ENCODE results near the gene ADRA2C.
"Not testable (repeated sequence)": the region's sequence is repeated elsewhere in the genome, so short reads cannot be mapped to it uniquely, and the experiment has no call there.

Gene ADRA2C

DNA sequence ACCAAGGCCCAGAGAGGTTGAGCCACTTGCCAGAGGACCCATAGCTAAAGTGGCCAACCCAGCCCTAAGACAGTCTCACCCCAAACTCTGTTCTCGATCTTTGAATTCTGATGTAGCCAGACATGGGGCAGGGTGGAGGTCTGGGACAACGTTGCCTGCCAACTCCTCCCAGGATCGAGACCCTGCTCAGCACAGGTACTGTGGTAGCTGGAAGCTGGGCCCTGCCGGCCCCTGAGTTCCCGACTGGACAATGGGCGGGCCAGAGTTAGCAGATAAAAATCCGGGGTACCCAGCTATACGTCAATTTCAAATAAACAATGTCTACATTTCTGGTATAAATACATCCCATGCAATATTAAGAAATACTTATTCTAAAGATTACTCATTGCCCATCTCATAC is 35.3 kb downstream of the ADRA2C start:
- DNase-seq = no peak

DNA sequence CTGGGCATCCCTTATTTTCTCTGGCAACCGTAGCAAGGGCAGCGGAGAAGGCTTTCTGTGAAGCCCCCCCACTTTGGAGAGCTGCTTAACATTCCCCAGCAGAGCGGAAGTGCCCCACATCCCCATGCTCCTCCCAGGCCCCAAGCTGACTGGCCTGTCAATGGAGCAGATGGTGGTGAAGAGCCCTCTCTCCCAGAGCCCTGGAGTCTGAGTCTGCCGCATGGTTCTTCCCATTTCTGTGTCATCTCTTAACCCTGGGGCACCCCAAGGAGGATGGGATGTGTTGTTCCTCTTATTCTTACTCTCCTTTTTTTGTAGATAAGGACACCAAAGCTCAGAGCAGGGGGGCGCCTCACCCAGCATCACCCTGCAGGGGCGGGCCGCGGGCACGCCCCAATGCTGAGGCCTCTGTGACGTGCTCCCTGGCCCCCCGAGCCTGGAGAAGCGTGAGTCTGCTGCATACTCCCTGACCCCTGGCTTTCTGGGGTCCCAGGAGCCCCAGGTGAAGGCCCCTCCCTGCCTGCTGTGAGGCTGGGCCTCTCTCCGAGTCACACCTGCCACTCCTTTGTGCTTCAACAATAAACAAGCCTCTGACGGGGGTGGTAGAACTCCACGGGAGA is 35.9 kb downstream of the ADRA2C start:
- DNase-seq = no peak

DNA sequence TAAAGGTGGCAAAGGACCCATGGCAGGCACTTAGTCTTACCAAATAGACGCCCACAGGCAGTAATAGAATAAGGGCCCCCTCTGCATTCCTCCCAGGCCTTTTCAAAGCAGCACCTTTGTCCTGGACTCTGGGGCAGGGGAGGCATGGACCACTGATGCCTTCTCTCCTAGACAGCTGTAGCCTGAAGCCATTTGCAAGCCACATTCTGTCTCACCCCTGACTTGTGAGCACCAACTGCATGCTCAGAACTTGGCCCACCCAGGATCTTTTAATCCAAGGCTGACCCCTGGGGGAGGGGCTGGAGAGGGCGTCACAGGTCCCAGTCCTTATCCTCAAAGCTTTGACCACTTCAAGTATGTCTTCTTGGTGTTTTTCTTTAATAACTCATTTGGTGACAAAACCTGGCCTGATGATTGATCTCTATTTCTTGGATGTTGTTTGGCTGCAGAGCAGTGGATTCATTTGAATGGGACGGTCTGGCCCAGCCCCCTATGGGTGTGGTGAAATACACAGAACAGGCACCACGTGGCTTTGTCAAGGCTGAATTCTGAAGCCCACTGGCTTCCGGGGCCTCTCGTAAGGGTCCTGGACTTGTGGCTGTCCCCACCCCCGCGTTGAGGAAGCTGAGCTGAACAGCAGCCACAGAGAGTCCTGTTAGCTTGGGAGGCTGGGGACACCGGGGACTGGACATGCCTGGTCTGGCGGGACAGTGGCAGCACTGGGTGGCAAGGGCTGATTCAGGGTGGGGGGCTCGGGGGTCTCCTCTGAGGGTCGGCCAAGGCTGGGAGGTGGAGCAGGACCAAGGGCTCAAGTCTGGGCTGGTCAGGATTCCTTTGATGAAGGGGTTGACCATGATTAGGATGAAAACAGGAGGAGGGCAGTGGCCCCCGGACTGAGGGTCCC is 36.6 kb downstream of the ADRA2C start:
- DNase-seq = no peak

DNA sequence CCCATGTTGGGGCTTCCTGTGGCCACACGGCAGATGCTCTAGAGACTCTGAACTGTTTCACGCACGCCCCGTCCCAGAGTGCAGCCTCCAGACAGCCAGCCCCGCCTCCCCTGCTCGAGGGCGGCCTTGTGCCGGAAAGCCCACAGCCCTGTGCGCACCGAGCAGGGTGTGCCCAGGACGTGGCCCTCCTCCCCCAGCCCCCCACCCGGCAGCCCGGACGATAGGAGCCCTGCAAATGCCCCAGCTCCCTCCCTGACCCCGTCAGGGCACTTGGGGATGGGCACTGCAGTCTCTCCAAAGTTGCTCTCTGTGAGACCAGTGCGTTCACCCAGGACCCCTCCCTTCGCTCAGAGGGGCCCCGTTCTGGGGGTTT is 37.3 kb downstream of the ADRA2C start:
- no peak for DNase-seq

DNA sequence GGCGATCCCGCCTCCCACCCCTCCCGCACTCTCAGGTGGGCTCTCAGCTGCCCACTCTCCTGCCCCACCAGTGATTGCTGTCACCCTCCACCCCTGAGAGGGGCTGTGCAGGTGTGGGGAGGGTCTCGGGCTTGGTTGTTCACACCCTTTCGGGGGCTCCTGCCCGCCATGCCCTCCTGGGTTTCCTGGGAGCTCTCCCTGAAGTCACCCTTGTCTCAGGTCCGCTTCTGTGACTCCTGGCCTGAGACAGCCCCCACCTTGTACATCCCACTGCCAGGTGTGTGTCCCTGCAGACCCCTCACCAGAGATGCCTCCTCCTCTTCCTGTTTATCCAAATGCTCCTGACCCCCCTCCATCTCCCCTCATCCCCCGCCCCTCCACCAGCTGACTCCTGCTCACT is 37.8 kb downstream of the ADRA2C start:
- DNase-seq = no peak

DNA sequence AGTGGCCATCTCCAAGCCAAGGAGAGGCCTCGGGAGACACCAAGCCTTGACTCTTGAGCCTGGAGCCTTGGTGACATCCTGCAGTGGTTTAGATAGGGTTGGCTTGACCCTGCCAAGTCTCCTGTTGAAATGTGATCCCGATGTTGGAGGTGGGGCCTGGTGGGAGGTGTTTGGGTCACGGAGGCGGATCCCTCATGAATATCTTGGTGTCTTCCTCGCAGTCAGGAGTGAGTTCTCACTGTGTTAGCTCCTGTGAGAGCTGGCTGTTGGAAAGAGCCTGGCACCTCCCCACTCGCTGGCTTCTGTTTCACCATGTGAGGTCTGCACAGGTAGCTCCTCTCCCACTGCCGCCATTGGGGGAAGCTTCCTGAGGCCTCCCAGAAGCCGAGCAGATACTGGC is 38.8 kb downstream of the ADRA2C start:
- DNase-seq = no peak

DNA sequence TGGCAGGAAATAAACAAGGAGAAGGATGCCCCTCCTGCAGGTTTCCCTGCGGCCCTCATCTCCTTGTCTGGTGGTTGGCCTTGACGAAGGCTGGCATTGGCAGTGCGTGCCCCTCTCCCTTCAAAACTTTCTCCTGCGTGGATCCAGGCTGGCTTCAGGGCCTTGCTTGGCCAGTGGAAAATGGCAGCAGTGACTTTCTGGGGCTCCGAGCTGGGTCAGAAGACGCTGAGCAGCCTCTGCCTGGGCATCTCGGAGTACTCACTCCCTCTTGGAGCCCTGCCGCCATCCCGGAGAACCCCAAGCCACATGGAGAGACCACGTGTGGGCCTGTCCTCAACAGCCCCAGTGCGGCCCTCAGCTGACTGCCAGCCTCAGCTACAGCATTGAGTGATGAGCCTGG is 39.5 kb downstream of the ADRA2C start:
- DNase-seq = no peak

DNA sequence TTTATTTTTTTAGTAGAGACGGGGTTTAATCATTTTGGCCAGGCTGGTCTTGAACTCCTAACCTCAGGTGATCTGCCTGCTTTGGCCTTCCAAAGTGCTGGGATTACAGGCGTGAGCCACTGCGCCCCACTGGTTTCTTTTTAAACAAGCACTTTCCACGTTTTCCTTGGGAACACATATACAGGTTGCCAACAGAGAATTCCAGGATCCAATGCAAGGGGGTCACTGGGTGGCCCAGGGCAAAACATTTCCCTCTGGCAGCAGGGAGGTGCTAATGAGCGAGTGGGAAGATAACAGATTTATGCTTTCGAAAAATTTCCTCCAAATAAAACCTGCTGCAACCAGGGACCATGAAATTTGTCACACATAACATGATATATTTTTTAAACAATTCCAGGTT is 41.1 kb downstream of the ADRA2C start:
- DNase-seq = no peak

DNA sequence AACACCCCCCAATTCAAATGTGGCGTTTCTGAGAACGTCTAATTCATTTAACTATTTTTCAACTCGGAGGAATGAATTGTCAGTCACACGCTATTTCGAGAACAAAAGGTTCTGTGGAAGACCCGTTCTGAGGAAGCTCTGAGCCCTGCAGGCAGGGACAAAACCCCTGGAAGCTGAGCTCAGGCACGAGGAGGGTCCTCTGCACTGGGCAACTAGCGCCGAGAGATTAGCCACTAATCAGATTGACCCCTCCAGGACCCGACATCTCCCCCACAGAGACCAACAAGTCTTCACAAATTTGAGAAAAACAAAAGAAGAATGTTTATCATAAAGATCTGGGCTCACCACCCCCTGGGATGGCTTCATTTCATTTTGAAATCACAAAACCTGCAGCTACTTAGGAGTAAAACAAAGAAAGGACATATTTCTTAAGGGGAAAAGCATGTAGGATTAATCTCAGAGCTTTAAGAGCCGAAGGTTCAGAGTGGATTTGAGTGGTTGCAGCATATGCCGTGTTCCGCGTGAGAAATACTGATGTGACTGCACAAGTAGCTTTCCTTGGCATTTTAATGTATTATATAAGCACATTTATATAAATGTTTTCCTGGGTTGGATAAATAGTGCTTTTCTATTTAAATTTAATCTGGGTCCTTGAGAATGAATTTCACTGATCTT is 41.8 kb downstream of the ADRA2C start:
- no peak for DNase-seq

DNA sequence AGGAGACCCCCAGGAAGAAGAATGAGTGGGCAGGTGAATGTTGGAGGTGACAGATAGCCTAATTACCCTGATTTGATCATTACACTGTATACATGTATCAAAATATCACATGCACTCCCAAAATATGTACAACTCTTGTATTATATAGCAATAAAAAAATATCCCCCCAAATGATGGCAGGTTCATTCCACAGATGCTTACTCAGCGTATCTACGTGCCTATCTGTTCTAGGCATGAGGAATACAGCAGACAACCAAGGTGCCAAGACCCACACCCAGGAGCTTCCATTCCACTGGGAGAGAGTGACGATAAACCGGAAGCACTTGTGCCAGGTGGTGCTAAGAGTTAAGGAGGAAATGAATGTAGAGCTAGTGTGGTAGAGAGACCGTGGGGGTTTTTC is 42.4 kb downstream of the ADRA2C start:
- no peak for DNase-seq

DNA sequence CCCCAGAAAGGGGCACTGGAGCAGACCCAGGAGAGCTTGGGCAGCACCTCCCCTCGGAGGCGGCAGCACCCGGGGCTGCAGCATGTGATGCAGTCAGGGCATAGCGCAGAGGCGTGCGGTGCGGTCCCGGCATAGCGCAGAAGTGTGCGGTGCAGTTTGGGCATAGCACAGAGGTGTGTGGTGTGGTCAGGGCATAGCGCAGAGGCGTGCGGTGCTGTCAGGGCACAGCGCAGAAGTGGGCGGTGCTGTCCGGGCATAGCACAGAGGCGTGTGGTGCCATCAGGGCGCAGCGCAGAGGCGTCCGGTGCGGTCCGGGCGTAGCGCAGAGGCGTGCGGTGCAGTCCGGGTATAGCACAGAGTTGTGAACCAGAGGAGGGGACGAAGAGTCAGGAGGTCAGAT is 42.8 kb downstream of the ADRA2C start:
- no peak for DNase-seq

DNA sequence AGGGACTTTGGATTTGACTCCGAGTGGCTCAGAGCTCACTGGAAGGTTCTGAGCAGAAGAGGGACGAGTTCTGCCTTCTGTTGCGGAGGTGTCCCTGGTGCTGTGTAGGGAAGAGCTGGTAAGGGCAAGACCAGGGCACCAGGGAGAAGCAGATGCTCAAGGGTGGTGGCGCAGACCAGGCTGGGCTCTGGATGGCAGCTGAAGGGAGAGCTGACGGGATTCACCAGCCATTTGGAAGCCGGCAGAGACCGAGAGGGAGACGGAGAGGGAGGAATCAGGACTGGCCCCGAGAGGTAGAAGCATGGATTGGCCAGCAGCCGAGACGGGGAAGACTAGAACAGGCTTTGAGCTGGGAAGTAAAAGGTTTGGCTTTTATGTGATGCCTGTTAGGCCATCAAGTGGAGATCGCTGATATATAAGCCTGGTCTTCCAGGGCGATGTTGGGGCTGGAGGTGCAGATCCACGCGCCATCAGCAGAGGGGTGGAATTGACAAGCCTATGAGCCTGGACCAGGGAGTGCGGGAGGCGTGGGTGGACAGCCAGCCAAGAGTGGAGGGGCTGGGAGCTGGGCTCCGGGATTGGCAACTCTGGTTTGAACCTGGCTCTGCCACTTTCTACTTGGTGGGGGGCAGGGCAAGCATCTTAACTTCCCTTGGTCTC is 43.4 kb downstream of the ADRA2C start:
- no peak for DNase-seq

DNA sequence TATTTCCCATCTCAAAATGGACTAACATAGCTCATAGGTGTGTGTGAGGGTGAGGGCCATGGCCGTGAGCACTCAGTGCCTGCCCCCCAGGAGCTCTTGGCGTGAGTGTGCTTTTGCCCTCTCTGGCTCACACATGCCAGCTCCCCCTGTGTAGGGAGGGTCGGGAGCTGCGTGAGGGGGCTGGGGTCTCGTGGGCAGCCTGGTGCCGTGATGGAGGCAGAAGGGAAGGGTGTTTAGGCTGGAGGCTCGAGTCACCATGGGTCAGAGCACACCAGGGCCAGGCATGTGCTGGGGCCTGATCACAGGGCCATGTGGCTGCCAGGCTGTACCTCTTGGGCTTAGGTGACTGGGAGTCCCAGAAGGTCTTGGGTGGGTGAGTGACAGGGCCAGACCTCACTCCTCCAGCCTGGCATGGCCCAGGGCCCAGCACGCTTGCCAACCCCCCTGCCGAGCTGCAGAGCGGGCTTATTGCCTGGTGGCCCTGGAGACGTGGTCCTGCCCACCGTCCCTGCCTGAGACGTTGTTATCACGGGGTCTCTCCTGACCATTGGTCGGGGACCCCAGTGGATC is 44.0 kb downstream of the ADRA2C start:
- DNase-seq = no peak

DNA sequence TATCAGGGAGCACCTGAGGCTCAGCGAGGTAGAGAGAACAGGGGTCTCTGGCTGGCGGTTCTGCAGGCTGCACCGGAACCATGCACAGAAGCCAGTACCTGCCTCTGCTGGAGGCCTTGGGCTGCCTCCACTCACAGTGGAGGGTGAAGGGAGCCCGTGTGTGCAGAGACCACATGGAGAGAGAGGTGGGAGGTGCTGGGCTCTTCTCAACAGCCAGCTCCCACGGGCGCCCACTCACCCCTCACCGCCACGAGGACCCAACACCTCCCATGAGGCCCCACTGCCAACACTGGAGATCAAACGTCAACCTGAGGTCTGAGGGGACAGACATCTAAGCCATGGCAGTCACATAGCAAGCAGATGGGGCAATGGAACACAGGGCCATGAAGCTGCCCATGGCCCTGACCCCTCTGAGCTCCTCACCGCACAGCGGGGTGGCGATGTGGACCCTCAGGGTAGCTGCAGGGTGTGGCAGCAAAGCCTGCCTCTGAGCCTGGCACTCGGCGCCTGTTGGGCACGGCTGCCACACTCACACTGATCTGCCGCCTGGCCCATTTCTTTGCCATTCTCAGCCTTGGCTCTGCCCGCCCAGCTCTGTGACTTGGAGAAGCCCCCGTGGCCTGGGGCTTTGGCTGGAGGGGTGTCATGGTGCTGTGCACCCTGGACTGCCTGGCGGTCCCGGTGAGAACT is 44.8 kb downstream of the ADRA2C start:
- no peak for DNase-seq

DNA sequence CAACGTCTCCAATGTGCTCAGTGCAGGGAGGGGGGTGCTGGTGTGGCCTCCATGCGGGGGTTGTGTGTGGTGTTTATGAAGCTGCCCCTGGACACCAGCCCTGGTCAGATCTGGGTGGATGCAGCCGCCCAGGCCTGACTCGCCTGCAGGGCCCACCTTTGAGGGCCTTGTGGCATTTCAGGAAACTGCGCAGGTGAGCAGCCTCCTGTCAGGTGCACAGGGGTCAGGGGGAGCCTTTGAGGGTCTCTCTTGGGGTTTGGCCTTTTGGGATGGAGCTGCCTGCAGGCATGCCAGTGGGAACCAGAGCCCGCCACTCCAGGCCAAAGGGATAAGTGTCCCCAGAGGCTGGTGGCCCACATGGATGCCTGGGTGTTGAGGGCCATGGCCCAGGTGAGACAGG is 45.4 kb downstream of the ADRA2C start:
- no peak for DNase-seq

DNA sequence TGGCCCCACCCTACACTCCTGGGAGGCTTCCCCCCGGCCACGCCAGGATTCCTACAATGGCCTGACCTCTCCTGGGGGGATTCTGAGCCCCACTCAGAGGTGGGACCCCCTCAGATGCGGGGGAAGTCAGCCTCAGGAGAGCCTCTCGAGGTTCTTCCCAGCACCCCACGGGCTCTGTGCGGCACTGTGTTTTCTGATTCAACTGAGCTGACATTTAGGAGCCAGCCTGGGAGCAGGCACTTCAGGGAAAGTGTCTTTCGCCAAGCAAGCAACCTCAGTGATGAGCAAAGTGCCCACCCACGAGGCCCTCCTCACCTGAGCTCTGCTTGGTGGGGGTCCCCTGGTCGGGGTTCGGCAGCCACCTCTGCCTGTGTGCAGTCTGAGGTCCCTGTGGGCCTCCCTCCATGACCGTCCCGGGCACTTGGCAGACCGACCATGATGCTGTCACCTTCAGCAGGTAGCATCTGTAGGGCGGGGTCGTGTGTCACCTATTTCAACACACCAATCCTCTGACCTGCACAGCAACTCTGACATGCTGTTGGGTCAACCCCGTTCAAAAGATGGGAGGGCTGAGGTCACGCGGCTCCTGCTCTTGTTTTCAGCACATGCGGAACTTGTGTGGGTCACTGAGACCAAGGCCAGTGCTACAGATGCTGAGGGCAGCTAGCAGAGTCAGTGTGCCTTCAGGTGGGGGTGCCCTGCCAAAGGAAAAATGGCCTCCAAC is 46.2 kb downstream of the ADRA2C start:
- no peak for DNase-seq

DNA sequence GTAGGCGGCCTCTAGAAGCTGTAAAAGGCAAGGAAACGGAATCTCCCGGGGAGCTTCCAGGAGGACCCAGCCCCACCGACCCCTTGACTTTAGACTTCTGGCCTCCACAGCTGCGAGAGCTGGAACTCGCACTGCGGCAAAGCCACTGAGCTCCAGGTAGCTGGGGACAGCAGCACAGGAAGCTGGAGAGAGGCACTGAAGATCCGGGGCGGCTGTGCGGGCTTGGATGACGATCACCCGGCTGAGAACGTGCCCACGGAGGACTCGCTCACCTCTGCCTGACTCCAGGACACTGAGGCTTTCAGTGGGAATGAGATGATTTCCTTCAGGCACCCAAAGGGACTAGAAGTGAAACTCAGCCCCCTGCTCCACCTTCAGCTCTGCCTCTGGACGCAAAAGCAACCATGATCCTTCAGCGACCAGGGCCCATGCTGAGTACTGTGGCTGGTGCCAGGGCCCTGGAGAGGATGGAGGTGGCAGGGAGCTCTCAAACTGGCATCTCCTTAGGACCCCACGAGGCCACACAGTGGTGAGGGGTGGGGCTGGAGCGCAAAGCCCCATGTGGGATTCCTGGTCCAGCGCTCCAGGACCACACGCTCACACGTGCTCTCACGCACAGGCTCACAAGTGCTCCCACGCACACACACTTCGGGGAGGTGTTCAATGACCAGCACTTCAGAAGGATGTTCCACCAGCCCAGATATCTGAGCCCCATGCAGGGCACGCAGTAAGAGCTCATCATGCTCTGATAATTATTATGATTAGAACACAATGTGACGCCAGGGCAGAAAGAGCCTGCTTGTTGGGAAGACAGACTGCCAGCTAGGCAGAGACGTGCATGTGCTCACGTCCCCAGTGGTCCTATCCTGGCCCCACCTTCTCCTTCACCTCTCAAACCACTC is 47.2 kb downstream of the ADRA2C start:
- DNase-seq = no peak

DNA sequence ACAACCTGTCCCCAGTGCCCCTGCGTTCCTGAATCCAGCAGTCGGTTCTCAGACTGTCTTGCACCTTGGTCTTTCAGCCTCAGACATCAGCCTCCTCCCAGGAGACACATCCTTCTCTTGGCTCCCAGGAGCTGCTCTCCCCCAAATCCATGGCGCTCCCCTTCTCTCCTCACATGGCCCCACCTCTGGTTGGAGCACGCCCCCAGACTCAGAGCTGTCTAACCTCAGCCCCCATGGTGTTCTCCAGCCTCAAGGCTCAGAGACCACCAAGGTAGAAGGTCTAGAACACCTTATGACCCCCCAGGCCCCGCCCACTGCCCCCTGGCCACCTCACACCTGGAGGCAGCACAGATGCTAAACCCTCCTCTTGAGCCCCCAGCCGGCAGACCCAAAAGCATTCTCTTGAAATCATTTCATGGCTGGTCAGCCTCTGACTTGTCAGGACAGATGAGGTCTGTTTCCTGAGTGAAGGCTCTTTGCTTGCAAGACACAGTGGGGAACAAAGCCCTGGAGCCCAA is 47.9 kb downstream of the ADRA2C start:
- no peak for DNase-seq

DNA sequence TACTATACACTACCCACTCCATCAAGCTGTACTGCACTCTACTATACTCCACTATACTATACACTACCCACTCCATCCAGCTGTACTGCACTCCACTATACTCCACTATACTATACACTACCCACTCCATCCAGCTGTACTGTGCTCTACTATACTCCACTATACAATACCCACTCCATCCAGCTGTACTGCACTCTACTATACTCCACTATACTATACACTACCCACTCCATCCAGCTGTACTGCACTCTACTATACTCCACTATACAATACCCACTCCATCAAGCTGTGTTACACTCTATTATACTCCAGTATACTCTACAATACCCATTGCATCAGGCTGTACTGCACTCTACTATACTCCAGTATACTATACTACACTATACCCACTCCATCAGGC is 48.7 kb downstream of the ADRA2C start:
- not testable (repeated sequence) for DNase-seq

DNA sequence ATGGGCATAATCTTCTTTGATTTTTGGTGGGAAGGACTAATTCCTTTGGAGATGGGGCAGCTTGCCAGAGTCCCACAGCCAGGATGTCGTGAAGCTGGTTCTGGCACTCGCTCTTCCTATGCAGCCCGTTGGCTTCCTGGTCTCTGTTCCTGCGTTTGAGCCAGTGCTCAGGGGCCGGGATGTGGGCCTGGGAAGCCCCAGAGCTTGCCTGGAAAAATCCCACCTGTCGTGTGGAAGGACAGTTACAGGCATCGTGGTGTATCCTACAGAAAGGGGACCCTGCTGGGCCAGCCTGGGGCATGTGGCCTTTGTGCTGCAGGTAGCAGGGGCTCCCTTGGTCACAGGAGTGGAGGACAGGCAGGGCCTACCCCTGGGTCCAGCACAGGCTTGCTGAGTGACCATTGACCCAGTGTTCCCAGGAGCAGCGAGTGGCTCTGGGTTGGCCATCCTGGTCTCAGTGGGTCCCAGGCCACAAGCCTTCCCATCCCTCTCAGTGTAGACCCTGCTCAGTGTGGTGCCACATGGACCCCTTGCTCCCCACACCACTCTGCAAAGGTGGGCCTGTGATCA is 50.2 kb downstream of the ADRA2C start:
- DNase-seq = no peak
